HG02840 (cell line): ENCODE data around the gene DIS3L2.
"Not testable (repeated sequence)": the region's sequence is repeated elsewhere in the genome, so short reads cannot be mapped to it uniquely, and the experiment has no call there.

Experiments
- ATAC-seq: cut with Tn5 transposase; IDR thresholded peaks from one replicate; pipeline ENCODE4 v1.9.1; 2021; ENCODE audit warnings: mild to moderate bottlenecking, moderate library complexity, moderate number of reproducible peaks; ENCODE audit not compliant: unreplicated experiment, low FRiP score

Gene DIS3L2

DNA sequence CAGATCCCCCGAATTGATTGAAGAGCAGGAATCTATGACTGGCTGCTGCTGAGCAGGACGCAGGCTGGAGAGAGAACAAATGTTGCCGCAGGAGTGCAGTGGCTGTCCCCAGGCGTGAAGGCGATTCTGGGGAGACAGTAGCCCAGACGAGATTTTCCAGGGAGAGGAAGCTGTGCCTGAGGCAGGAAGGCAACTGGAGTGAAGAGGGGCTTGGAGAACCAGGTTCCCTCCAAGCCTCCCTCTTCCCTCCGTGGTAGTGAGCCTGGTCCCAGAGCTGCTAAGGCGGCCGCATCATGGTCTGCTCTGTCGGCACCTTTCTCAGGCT, 34.0 kb upstream of the DIS3L2 start:
- no peak for ATAC-seq

DNA sequence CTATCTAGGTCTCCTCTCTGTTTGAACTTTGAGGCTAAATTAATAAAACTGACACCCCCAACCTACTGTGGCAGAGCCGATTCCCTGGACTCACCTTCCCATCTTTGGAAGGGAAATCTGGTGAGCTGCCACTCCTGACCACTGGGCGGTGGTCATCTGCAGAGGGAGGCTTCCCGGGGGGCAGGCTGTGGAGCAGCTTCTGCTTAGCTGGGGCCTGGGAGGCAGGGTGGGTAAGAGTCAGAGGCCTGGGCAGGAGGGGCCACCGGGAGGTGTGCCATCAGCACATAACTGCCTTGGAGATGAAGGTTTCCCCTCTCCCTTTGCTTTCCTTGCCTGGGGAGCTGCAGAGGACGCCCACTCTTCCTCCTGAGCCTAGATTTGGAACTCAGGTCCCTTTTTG, 33.0 kb upstream of the DIS3L2 start:
- no peak for ATAC-seq

DNA sequence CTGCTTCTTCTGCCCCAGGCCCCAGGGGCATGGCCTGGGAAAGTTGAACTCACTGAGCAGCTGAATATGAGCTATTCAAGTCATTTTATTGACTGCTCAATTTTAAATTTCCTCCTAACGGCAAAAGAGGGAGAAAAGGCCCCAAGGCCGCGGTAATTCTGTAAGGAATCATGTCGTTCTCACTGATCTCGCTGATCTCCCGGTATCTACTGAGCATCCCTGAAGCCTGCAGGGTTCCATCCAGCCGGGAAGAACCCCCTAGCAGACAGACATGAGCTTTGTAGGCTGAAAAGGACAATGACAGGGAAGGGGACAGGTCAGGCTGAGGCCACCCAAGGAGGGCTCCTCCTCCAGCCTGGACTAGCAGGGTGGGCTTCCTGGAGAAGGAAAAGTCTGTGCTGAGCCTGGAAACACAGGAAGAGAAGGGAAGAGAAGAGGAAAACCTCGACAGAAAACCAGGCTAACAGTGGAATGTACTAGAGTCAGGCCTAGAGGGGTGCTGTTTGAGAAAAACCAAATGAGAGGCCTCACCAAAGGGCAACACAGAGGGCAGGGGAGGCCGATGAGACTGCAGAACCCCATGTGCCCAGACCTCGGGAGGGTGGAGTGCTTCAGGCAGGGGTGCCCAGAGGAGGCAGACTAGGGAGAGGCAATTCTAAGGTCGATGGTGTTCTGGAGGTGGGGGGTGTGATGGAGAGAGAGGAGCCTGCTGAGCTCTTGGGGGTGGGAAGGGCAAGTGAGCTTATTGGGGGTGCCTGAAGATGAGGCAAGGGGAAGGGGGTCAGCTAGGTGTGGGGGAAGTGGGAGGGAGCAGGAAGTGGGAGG, 32.4 kb upstream of the DIS3L2 start:
- ATAC-seq = no peak

DNA sequence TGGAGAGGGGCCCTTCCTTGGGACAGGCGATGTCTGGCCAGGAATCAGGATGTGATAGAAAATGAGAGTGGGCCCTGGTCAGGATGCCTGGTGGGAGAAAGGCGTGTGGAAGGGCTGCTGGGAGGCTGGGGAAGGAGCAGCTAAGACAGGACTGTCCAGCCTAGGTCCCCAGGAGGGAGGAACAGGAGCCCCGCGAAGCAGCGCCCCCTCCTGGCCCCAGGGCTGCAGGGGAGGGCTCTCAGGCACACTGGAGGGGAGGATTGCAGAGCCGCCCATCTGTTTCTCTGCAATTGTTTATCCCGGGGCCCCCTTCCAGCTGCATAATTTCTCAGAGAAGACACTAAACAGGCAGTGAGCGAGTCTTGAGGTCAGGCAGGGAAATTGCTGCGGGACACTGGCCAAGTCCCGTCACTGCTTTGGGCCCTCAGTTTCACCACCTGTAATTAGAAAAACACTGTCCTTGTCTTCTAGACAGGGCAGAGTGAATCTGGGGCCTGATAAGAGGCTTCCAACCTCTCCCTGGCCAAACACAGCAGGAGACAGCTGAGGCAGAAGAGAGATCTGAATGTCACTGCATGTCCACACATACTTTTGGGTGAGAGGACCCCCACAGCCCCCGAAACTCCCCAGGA, 31.4 kb upstream of the DIS3L2 start:
- ATAC-seq = no peak

DNA sequence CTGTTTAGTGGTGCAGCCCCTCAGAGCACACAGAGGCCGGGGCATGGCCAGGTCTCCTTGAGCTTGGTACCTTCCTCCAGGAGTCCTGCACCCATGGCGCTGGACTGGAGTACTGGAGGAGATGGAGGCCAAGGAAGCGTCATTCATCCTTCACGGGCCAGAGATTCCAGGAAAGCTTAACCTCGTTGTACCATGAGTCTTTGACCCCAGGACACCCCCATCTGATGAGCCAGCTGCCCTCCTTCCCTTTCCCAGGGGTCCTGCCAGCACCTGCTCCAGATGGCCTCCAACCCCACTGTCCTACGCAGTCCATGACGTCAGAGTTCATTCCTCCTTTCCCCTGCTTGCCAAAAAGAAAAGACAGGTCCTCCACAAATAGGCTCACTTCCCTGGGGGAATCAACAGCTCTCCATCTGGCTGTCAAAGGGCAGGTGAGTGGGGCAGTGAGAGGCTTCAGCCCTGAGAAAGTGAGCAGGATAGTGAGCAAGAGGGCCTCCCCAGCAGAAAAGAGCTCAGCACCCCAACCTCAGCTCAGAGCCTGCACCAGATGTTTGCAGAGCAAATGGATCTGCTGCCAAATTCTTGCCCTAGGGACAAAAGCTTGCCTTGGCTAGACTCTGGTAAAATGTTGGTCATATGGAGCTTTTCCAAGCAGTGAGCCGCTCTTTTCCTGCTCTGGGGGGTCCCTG, 30.8 kb upstream of the DIS3L2 start:
- no peak for ATAC-seq

DNA sequence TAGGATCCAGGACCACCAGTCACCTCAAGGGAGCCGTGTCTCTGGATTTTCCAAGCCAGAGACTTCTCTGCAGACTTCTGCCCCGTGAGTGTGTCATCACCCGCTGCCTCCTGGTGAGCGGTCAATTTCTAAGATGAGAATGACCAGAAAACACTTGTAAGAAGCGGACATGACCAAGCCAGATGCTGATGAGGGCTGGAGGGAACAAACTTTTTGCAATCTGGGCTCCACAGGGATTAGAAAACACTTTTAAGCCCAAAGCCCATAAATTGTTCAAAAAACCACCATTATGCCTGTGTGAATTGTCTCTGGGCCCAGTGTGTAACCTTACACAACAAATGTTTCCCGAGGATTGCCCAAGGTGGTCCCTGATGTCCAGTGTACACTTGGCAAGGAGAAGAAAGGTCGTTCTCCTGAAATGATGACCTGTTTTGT, 30.0 kb upstream of the DIS3L2 start:
- no peak for ATAC-seq

DNA sequence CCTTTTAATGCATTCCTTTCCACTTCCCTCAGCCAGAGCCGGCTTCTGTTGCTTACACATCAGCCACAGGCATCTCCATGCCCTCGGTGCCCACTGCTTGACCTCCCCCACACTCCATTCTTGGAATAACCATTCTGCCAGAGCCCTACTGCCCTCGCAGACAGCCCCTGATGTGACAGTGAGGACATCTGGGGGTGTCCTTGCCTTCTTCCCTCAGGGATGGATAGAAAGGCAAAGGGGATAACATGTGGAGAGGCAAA, 28.9 kb upstream of the DIS3L2 start:
- no peak for ATAC-seq

DNA sequence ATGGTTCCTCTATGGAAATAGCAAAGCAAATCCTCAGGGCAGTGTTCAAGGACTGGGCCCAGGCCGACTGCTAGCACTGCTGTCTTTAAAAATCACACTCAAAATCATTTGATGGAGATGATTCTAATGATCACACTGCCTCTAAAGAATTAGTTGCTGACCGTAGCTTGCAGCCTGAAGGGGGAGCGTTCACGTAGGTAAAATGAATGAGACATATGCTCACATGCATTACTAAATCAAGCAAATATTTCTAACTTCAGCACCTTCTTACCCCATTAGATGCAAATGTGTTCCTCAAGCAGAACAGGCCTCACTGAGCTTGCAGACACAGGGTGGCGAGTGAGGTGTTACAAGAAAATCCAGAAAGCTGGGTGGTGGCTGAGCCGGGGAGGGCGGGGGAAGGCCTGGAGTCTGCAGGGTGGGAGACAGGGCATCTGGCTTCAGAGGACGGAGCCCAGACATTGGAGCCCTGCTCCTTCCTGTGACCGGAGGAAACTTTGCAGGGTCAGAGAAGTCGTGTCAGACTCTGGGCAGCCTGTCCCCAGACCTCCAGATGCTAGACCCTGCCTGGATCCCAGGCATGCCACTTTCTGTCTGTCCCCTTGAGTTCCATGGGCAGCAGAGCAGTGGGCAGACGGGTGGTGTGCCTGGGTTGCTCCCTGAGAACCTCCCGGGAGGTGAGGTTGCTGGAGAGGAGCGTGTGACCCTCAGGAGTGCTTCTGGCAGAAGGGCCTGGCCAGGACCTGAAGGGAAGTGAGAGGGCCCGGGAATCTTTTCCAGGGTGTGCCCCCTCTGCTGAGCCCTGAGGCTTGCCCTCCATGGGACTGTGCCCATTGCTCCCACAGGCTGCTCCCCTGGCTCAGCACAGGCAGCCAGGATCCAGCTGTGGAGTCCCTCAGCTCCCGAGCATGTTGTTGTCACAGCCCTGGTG, 28.3 kb upstream of the DIS3L2 start:
- ATAC-seq = no peak

DNA sequence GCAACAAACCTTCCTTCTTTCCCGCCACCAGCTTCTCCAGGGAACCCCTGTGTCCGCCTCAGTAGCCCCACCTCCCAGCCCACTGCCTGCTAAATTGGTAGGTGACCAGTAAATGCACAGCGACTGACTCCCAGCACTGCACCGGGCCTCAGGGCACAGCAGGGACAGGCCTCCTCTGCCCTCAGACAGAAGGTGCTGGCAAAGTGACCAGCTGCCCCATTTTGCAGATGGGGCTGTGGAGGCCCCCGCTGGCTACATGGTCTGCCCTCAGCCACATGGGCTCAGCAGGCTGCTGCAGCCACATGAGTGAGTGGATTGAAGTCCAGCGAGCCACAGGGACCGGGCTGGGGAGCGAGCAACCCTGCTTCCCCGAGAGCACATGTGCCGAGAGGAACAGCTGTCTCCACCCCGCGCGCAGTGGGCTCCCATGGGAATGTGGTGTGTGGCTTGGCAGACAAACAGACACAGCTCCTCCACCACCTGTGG, 27.6 kb upstream of the DIS3L2 start:
- no peak for ATAC-seq

DNA sequence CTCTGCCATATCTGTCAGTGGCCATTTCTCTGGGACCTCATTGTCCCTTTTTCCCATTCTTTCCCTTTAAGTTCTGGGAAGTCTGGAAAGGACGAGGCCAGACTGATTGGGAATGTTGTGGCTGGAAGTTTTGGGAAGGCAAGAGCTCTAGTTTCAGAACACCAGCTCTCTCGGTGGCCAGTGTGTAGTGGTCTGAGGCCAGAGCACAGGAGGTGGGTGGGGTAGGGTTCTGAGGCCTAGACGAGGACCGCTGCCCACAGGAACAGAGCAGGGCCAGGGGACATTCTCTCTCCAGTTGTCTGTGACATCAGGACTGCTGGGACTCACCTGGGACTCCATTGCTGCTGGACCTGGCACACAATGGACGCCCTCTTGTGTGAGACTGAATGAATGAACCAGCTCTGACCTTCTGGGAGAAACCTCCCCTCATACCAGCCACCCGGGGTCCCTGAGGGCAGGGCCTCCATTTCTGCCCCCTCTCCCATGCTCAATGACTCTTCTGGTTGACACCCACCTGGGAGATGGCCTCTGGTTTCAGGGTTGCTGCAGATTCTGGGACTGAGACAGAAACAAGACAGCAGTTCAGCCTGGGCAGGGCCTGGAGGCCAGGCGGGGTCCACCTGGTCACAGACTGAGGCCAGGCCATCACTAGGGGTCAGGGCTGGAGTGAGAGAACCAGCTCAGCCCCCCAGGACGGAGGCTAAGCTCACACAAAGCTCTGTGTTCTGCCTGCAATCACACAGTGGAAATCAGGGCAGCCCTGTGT, 26.9 kb upstream of the DIS3L2 start:
- no peak for ATAC-seq

DNA sequence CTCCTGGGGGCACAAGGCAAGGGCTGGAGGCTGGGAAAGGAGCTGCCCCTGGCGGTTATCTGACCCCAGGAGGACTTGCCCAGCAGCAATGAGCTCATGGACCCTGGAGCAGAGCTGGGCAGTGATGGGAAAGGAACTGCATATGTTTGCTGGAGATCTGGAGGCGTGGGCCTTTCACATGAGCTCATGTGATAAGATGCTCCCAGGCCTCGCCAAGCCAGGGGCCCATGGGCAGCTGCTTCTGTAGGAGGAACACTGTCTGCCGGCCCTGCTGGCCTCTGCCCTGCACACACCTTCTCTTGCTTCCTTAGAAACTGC, 26.3 kb upstream of the DIS3L2 start:
- no peak for ATAC-seq

DNA sequence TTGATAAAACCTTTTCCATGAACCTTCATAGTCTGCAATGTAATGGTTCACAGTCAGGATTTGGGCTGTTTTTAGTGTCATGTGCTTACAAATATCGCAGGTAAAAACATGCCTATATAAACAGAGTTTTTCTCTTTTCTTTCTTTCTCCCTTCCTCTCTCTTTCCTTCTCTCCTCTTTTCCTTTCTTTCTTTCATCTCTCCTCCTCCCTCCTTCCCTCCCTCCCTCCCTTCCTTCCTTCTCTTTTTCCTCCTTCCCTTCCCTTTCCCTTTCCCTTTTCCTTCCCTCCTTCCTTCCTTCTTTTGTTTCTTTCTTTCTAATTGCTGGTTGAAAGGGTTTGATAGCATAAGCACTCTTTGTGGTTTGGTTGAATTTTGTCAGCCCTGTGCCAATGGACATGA, 25.7 kb upstream of the DIS3L2 start:
- ATAC-seq = no peak

DNA sequence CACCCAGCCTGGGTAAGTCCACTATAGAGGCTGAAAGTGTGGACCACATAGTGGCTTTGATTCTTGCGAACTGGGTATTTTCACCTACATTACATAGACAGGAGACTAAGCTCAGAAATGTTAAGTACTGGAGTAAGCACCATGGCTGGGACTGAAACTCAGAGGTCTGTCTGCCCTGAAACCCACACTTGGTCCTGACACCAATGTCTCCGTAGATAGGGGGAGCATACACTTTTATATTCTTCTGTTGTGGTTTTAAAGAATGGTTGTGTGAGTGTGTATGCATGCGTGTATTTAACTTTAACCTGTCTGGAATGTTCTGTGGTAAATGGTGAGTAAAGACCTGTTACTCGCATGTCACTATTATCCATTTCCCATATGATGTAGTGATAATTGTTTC, 25.0 kb upstream of the DIS3L2 start:
- no peak for ATAC-seq

DNA sequence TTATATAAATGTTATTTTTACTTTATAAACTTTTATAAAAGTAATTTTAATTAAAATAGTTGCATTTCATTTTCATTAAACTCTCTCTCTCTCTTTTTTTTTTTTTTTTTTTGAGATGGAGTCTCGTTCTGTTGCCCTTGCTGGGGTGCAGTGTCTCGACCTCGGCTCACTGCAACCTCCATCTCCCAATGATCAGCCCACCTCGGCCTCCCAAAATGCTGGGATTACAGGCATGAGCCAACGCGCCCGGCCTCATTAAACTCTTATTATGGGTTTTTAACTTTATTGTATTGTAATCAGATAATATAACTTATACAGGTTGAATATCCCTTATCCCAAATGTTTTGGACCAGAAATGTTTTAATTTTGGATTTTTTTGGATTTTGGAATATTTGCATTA, 24.5 kb upstream of the DIS3L2 start:
- no peak for ATAC-seq

DNA sequence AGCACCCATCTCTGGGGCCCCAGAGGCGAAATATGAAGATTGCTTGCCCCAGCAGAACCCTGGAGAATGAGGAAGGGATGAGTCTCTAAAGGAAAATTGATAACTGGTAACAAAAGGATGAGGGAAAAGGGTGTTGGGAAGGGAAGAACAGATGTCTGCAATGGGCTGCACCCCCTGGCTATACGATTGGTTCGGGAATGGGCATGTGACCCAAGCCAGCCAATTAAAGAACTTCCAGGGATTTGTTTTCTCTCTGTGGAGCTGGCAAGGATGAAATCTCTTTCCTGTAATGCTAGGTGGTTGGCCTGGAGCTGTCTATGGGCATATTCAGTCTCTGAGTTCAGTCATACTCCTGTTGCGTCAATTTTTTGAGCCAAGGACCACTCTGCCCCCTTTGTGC, 22.5 kb upstream of the DIS3L2 start:
- no peak for ATAC-seq

DNA sequence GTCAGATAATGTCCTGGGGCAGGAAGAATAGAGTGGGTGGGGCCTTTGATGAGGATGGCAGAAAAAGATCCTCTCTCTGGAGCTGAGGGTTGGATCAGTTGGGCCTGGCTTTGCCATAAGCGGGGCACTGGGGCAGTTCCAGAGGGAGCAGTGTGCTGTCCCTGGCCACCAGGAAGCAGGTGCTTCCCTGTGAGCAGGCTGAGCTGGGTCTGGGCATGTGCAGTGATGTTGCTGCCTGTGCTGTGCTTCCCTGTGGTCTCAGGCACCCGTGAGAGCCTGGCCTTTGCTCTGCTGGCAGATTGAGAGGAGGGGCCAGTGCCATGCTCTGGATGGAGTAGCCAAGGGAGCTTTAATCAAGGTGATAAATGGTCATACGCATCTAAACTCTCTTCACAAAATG, 20.7 kb upstream of the DIS3L2 start:
- no peak for ATAC-seq

DNA sequence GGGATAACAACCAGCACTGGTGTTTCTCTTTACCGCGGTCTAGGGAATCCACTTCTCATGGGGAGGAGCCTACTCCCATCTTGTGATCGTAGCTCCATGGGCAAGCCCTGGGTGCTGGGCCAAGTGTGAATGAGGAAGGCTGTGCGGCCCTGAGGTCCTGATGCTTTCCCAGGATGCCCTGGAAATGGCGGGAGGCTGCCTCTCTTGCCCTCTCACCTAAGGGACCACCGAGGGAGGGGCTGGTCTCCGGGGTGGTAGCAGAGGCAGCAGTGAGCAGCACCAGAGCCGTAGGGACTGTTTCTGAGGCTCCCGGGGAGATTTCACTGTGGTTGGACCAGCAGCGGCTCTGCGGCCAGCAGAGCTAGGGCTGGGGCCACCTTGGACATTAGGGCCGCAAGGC, 19.8 kb upstream of the DIS3L2 start:
- no peak for ATAC-seq

DNA sequence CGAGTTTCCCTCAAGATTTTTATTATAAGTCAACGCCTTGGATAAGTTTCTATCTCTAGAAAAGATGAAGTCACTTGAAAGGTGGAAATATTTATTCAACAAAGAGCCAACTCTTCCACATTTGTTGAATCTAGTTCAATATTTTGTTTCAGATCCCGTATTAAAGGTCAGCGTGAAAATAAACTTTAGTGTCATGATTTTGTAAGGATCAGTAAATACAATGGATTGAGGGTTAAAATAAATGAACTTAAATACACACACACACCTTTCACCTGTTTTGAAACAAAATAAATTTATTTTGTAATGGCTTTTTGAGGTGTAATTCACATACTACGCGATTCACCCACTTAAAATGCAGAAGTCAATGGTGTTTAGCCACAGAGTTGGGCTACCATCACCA, 19.3 kb upstream of the DIS3L2 start:
- ATAC-seq = no peak

DNA sequence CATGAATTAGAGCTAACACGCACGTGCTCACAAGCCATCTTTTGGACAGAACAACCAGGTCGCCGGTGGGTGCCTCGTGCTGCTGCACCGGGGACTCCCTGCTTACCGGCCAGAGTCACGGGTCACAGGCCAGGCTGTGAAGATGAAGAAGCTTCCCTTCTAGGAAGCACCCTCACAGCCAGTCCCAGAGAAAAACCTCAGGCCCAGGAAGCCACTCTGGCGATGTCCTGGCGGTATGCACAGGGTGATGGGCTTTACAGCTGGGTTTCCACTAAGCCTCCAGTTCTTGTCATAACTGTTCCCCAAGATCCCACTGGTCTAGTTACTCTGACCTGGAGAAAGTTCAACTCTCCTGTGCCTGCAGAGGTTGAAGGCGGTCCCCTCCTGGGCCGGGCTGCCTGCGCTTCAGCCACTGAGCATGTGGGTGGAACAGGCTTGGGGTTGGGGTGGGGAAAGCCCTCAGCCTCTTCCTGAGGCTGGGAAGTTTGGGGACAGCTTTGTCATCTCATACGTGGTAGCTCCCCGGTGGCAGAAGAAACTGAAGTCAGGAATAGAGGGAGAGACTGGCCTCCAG, 15.2 kb upstream of the DIS3L2 start:
- ATAC-seq = no peak

DNA sequence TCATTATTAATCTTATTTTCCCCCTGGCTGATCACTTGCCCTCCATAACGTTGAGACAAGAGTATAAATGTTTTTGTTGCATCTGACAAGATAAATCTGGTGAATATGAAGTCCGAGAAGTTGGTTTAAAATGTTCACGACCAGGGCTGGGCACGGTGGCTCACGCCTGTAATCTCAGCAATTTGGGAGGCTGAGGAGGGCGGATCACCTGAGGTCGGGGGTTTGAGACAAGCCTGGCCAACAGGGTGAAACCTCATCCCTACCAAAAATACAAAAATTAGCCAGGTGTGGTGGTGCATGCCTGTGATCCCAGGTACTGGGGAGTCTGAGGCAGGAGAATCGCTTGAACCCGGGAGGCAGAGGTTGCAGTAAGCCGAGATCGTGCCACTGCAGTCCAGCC, 14.4 kb upstream of the DIS3L2 start:
- not testable (repeated sequence) for ATAC-seq
